NCI-H2196 (cell line): Measurements from ENCODE around the gene APC.
"Not testable (repeated sequence)": the region's sequence is repeated elsewhere in the genome, so short reads cannot be mapped to it uniquely, and the experiment has no call there.

Experiments used
- DNase-seq: peaks from one replicate; lab custom pipeline; 2025; ENCODE audit not compliant: unreplicated experiment; lab: John Stamatoyannopoulos, UW

APC gene

DNA sequence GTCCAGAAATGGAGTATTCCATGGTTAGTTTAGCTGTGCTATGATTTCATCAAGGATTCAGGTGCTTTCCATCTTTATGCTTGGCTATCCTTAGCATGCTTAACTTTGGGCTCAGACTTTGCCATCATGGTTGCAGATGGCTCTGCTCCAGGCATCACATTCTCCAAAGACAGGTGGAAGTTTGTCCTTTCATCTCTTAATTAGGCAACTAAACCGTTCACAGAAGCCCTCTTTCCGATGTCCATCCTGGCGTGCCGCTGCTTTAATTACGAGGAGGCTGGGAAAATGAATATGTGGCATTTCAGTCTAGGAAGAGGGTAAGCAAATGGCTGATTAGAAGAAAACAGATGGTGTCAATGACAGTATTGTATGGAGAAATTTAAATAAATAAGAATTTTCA lies 24.5 kb upstream of the APC start:
- DNase-seq = no peak

DNA sequence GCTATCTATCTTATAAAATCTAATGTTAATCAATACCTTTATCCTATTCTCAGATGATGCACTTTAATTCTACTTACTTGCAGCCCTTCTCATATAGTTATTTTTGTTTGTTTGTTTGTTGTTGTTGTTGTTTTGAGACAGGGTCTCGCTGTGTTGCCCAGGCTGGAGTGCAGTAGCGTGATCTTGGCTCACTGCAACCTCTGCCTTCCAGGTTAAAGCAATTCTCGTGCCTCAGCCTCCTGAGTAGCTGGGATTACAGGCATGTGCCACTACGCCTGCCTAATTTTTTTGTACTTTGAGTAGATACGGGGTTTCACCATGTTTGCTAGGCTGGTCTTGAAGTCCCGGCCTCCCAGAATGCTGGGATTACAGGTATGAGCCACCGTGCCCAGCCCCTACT lies 20.8 kb upstream of the APC start:
- not testable (repeated sequence) for DNase-seq

DNA sequence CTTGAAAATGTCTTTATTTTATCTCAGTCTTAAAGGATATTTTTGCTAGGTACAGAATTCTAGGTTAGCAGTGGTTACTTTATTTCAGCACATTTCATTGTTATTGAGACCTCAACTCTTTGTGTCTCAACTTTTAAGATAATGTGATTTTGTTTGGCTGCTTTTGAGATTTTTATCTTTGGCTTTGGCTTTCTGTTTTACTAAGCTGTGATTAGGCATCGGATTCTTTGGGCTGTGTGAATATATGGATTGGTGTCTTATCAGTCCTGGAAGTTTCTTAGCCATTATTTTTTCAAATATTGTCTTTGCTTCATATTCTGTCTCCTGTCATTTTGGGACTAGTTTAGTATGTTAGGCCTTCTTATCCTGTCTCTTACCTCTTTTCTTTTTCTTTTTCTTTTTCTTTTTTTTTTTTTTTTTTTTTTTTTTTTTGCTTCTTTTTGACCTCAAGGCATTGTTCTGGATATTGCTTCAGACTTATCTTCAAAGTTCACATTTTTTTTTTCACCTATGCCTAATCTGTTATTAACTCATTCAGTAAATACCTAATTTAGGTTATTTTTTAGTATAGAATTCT lies 20.1 kb upstream of the APC start:
- no peak for DNase-seq

DNA sequence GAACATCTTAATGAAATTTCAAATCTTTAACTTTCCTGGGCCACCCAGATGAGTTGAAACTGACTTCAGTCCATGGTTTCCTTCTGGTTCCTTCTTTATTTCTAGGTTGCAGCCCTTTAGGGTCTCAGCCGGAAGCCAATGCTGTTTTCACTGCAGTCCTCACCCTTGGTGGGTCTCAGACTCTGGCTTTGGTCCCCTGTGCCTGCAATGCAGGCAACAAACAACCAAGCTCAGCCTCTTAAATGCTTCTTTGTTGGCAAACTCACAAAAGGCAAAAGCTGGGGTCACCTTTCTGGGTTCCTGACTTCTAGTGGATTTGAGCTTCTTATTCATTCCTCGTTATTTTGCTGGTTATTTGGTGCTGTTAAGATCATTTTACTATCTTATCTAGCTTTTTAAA lies 19.3 kb upstream of the APC start:
- no peak for DNase-seq

DNA sequence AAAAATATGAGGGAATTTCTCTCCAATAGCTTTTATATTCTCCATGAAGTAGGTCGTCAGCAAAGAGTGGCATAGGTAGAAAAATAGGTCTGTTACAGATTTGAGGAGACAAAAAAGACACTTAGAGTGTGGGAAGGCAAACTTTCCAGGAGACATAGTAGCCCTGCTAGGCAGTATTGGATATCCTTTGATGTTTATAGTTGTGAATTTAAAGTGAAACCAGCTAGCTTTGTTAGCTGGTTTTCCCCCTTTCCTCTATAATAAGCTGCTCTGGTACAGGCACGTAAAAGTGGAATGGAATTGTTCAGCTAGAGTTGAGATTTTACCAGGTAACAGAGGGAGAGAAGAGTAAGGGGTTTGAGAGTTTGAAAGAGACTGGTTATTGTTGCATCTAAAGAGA lies 17.1 kb upstream of the APC start:
- DNase-seq = no peak

DNA sequence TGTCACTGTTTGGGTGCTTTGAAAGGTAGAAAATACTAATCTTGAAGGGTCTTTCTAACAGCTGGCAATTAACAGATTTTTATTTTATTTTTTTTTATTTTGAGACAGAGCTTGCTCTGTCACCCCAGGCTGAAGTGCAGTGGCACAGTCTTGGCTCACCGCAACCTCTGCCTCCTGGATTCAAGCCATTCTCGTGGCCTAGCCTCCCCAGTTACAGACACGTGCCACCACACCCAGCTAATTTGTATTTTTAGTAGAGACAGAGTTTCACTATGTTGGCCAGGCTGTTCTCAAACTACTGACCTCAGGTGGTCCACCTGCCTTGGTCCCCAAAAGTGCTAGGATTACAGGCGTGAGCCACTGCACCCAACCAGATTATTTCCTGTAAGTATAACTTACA lies 12.8 kb upstream of the APC start:
- no peak for DNase-seq

DNA sequence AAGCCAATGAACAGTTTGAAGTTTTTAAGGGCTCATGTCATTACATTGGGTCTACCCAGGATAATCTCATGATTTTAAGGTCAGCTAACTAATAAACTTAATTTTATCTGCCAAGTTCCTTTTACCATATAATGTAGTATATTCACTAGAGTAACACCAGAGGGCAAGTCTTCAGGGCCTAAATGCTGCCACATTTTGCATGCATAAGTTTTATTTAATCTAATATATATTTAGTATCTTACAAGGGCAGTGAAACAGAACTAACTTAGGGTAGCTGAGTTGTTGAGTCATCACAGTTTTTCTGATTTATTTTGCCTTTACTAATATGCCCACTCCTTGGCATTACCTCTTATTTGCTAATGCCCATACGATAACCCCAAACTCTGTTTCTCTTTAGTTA lies 8.1 kb upstream of the APC start:
- DNase-seq = no peak

DNA sequence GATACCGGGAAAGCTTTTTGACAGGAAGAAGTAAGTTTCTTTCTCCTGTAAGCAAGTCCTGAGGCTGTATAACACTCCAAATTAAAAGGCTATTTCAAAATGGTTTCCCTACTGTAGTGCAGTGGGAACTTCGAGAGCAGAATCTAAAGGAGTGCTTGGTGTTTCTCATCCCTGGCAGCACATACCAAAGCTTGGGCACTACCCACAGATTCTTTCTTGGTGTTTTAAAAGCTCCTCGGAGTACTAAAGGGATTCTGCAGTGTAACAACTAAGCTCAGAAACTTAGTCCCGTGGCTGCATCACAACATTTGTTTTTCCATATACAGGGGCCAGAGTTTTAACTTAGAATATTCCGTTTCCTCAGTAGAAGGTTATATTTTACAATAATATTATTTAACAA lies 5.6 kb upstream of the APC start:
- DNase-seq = no peak

DNA sequence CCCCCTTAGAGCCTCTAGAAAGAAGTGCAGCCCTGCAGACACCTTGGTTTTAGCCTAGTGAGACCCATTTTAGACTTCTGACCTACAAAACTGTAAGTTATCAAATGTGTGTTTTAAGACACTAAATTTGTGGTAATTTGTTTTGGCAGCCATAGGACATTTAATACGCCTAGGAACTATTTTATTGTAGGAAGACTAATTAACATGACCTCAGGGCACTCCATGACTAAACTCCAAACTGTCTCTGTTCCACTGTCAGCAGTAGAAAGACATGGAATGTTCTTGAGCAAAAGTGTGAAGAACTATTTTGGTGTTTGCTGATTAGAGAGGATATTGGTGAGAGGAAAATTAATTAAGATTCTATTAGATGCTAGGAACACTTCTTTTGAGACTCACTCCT lies 4.1 kb upstream of the APC start:
- DNase-seq = no peak

DNA sequence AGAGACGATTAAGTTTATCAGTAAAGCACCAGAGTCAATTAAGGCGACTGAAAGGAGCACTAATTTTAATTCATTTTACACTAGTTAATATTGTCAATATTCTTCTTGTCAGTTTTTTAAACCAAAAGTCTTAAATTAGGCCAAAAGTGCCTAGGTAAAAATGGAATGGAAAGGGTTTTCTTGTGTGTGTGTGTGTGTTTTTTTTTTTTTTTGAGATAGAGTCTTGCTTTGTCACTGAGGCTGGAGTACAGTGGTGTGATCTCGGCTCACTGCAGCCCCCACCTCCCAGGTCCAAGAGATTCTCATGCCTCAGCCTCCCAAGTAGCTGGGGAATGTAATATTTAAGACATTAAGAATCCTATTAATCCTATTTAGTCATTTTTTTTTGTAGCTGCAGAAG lies 3.1 kb upstream of the APC start:
- no peak for DNase-seq

DNA sequence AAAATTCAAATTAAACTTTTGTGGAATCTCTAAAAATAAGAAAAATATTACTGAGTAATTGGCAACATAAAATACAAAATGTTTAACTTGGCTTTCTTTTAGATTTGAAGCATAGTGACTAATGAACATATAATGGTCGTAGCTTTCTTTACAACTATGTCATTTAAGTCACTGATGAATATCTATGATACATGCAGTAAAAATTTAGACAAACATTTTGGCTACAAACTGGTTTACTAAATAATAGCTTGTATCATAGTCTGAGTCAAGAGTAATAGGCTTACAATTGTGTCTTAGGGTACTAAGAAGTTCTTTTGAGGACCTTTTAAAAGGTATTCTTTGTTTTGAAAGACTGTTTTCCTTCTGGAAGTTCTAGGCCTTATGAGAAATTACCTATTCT lies 2.0 kb upstream of the APC start:
- DNase-seq = no peak

DNA sequence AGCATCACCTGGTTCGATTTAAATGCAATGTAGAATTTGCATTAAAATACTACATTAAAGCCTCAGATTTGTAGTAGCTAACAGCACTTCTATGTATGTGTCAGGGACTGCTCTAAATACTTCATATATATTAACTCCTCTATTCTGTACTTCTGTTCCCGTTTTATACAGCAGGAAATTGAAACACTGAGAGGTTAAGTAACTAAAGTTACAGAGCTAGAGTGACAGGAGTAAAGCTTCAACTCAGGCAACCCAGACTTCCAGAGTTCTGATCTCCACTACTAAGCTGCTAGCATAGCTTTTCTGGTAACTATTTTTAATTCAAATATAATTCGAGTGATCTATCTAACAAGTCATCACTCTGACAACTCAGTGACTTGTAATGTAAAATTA lies 619 bp upstream of the APC start:
- DNase-seq = no peak

DNA sequence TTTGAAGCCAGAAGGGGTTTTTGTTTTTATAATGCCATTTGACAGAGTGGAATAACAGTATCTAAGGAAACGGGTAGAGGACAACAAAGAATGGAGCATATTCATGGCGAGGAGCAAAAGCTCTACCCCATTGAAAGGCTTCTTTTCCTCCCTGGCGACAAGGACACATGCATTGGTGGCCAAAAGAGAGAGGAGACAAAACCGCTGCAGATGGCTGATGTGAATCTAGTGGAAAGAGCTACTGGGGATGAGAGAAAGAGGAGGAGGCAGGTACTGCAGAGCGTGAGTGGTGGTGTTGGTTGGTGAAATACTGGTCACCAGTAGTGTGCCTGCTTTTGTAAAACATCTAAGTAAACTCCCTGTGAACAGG lies 491 bp downstream of the APC start:
- DNase-seq = no peak

DNA sequence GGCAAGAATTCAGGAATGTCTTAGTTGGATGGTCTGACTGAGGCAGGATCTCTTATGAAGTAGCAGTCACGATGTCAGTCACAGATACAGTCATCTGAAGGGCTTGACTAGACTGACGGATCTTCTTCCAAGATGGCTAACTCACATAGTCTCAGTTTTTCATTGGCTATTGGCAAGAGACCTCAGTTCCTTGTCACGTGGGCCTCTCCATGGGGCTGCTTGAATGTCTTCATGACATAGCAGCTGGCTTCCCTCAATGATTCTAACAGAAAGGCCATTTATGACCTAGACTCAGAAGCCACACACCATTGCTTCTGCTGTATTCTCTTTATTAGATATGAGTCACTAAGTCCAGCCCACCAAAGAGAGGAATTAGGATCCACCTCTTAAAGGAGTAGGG lies 4.7 kb downstream of the APC start:
- DNase-seq = no peak

DNA sequence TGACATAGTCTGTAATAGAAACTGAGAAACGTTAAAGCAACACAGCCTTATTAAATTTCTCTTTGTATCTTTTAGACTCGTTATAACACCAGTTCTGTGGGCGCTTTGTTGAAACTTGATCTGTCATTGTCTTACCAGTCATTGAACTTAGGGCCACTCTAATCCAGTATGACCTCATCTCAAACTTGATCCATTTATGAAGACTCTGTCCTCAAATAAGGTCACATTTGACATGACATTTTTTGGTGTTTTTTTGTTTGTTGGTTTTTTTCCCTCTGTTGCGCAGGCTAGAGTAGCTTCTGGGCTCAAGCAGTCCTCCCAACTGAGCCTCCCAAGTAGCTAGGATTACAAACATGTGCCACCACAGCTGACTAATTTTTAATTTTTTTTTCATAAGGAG lies 5.9 kb downstream of the APC start:
- no peak for DNase-seq

DNA sequence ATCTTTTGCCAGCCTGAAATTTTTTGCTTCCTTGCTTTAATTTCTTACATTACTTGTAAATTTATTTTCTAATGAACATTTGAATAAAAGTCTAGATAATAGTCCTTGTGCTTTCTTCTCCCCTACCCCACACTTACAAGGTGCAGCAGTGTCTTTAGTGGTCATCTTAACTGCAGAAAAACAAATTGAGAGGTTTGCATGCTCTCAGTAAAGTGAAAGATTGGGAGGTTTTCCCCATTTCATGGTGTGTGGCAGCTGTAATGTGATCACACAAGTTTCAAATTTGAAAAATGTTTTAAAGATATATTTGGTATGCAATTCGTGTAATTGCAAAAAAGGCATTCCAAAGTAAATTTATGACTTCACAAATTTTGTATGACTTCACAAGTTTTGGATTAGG lies 14.7 kb downstream of the APC start:
- DNase-seq = no peak

DNA sequence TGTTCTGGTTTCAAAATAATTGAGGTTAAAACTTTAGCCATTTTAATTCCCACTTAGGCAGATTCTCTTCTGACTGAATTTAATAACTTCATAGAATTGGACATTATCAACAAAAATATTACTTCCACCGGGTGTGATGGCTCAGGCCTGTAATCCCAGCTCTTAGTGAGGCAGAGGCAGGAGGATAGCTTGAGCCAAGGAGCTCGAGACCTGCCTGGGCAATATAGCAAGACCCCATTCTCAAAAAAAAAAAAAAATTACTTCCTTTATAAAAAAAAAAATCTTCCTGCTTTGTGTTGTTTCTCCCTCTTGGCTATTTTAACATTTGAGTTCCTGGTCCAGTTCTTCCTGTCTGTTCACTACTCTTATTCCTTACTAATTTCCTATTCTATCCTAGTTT lies 18.0 kb downstream of the APC start:
- DNase-seq = no peak

DNA sequence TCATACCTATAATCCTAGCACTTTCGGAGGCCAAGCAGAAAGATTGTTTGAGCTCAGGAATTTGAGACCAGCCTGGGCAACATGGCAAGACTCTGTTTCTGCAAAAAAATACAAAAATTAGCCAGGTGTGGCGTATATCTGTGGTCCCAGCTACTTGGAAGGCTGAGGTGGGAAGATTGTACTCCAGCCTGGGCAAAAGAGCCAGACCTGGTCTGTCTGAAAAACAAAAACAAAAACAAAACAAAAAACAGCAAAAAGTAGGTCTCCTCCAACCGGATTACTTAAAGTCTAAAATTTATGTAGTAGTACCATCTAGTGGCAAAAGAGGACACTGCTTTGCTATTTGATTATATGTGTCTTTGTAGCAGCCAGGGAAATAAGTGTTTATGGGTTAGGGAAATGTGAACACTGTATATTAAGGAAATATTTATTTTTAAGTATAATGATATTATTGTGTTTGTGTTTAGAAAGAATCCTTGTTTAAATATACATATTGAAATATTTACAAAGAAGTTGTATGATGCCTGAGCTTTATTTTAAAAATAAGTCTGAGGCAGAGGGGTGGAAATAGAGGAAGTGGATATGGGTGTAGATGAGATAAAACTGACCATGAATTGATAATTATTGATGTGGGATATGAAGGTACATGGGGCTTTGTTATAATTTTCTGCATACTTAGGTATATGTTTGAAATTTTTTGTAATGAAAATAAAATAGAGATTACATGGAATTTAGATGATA lies 20.0 kb downstream of the APC start:
- peak; percentile 66 for DNase-seq

DNA sequence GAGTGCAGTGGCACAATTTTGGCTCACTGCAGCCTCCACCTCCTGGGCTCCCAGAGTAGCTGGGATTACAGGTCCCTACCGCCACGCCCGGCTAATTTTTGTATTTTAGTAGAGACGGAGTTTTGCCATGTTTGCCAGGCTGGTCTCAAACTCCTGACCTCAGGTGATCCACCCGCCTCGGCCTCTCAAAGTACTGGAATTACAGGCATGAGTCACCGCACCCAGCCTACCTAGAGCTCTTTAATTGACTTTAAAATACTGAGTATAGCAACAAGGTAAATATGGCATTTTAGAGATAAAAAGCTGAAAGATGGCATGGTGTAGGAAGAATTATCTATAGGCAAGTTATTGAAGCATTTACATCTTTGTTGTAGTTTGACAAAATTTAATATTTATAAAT lies 21.0 kb downstream of the APC start:
- no peak for DNase-seq

DNA sequence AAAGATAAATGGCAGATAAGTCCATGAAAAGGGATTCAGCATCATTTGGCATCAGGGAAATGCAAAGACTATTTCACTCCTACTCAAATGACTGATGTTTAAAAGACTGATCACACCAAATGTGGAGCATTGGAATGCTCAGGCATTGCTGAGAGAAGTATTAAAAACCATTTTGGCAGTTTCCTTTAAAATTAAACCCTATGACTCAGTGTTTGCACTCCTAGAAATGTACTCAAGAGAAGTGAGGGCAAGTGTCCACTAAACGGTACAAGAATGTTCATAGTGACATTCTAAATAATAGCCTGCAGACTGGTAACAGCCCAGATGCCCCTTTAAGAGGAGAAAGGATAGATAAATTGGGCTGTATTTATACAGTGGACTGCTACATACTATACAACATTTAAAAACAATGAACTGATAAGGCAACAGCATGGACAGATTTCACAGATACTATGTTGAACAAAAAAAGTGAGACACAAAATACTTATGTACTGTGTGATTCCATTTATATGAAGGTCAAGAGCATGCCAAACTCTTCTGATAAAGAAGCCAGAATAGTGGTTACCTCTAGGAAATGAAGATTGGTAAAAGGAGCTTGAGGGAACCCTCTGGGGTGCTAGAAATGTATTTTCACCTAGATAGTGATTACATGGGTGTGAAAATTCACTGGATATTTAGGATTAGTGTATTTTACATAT lies 24.6 kb downstream of the APC start:
- DNase-seq = no peak

DNA sequence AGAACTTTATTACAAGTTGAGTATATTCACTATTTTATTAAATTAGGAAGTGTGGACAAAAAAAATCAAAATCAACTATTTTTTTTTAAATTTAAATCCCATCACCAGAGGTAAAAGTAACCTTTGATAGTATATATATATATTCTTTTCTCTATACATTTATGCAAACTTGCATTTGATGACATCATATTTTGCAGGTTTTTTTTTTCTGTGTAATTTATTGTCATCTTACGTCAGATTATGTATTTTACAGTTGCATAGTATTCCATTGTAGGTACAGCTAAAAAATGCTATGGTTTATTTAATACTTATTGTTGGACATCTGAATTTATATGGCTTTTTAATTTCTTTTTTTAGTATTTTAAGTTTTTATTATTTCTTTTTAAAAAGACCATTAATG lies 25.5 kb downstream of the APC start:
- DNase-seq = no peak

DNA sequence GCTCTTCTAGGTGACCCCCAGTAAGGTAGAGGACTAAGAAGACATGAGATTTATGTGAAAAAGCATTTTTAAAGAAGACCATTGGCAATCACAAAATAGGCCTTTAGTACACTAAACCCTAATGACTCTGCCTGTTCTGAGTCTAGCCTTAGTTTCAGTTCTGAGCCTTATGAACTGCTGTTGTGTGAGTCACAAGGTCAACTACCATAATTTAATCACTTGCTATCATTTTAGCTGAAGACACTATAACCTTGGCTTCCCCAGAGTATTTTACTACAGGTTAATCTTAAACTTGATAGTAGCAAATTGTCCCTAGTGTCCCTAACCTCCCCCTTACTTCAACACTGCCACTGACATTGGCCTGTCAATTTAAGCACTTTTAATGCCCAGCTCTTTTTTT lies 34.4 kb downstream of the APC start:
- no peak for DNase-seq
